HG03097 (cell line): ENCODE results near the gene SLC49A3.
A peak's percentile ranks its signal among the peaks of the same experiment; 100 is the strongest.
"Not testable (repeated sequence)": the region's sequence is repeated elsewhere in the genome, so short reads cannot be mapped to it uniquely, and the experiment has no call there.

ENCODE experiments used
- ATAC-seq: cut with Tn5 transposase; IDR thresholded peaks from one replicate; pipeline ENCODE4 v1.9.1; 2021; ENCODE audit not compliant: unreplicated experiment, low FRiP score

The SLC49A3 gene

DNA sequence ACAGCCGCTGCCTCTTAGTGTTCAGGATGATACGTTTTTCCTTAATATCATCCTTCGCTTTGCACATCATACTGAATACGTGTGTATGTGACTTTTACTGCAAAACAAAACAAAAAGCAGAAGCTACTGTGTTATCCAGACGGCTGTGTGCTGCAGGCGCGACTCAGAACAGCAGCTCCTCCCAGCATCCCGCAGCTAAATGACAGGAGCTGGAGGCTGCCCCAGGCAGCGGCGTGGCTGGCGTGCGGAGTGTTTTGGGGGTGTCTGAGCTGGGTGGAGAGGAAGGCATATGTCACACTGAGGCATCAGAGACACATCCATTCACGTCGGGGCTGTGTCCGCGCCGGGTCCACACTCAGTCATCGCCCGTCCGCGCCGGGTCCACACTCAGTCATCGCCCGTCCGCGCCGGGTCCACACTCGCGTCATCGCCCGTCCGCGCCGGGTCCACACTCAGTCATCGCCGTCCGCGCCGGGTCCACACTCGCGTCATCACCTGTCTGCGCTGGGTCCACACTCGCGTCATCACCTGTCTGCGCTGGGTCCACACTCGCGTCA, 33.3 kb upstream of the SLC49A3 start:
- no peak for ATAC-seq

GRCh38 chr4:721261-722168, 32.6 kb upstream of the SLC49A3 start:
- no peak for ATAC-seq

- no peak for ATAC-seq
Measured at GRCh38 chr4:720111-720860, 31.3 kb upstream of the SLC49A3 start.

DNA sequence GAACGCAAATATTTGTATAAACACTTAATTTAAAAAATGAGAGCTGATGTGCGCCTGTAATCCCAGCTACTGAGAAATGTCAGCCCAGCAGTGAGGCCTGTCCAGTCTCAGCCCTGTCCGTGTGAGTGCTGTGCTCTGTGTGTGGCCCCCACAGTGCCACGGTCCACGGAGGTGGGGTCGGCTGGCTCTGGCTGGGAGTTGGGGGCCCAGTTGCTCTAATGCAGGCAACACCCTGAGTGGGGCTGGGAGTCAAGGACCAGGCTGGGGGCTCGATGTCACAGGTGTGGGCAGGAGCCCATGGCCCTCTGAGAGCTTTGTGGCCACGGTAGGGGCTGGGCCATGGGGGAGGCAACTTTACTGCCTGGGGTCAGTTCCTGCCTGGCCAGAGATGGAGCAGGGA, 29.5 kb upstream of the SLC49A3 start:
- no peak for ATAC-seq

DNA sequence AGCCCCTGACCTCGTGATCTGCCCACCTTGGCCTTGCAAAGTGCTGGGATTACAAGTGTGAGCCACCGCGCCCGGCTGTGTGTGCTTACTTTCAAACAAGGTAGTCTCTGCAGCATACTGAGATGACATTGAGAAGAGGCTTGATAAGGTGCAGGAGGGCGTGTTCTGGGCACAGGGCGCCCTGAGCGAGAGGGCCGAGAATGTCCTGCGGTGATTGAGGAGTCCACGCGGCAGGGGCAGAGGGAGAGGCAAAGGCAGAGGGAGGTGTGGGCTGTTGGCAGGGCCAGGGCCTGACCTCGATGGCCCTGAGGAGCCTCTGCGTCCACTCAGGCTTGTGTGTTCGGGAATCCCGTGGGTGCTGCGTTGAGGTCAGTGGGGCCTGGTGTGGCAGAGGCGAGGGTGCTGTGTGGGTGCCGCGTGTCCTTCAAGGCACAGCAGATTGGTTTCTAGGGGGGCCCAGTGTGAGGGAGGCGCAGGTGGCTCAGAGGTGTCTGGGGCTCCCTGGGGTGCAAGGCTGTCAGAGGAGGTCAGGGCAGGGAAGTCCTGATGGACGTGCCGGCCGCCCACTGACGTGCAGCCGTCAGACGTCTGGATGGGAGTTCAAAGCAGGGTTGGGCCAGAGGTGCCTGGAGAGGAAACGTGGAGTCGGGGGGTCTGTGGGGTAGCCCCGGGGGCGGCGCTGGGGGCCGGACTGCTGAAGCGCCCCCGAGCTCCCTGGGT, 28.8 kb upstream of the SLC49A3 start:
- ATAC-seq, result no peak

GRCh38 chr4:714087-714486, 25.1 kb upstream of the SLC49A3 start:
- no peak for ATAC-seq

- ATAC-seq, result no peak
Measured at GRCh38 chr4:712916-713632, 24.1 kb upstream of the SLC49A3 start.

DNA sequence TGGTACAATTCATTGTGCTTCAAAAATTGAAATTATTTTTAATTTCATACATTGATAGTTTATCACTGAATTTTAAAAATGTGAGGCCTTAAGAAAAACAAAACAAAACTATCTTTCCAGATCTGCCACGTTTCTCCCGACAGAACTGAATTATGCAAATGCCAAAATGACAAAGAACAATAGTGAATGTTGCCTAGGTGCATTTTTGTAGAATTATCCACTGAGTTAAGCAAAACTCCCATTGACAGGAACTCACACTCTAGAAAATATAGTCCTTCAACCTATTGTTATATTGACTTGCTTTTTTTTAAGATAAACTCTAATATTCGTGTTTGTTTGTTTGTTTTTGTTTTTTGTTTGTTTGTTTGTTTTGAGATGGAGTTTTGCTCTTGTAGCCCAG, 23.1 kb upstream of the SLC49A3 start:
- no peak for ATAC-seq

GRCh38 chr4:710916-711315, 22.0 kb upstream of the SLC49A3 start:
- no peak for ATAC-seq

DNA sequence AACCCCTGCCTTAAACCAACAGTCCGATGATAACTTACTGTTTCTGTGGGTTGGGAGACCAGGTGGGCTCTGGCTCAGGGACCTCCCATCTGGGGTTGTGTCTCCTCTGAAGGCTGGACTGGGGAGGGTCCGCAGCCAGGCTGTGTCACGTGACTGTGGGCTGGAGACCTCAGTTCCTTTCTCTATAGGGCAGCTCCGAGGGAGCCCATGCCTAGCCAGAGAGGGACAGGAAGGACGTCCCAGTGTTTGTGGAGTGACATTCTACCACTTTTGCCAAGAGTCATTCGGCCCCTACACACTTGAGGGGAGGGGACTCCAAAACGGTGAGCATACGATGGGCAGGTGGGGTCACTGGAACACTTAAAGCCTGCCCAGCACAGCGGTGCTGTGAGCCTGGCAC, 21.2 kb upstream of the SLC49A3 start:
- no peak for ATAC-seq

GRCh38 chr4:709348-709747, 20.4 kb upstream of the SLC49A3 start:
- no peak for ATAC-seq

GRCh38 chr4:708631-708933, 19.6 kb upstream of the SLC49A3 start:
- no peak for ATAC-seq

- no peak for ATAC-seq
Measured at GRCh38 chr4:707929-708630, 19.1 kb upstream of the SLC49A3 start.

DNA sequence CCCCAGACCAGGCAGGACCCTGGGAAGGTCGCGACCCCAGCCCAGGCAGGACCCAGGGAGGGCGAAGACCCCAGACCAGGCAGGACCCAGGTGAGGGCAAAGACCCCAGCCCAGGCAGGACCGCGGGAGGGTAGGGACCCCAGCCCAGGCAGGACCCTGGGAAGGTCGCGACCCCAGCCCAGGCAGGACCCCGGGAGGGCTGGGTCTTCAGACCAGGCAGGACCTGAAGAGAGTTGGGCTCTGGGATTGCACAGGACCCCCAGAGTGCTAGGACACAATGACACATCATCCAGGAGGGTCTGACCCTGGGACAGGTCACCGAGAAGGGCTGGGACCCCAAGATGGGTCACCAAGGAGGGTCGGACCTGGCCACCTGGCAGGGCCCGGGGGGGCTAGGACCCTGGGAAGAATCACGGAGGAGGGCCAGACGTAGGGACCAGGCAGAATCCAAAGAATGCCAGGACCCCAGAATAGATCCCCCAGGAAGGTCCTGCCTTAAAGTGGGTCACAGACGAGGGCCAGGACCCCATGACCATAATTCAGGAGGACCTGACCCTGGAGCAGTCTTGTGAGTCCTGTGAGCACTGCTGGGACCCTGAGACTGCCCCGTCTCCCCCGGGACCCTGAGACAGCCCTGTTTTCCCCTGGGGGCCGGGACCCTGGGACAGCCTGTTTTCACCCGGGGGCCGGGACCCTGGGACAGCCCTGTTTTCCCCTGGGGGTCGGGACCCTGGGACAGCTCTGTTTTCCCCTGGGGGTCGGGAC, 18.1 kb upstream of the SLC49A3 start:
- ATAC-seq, result no peak

DNA sequence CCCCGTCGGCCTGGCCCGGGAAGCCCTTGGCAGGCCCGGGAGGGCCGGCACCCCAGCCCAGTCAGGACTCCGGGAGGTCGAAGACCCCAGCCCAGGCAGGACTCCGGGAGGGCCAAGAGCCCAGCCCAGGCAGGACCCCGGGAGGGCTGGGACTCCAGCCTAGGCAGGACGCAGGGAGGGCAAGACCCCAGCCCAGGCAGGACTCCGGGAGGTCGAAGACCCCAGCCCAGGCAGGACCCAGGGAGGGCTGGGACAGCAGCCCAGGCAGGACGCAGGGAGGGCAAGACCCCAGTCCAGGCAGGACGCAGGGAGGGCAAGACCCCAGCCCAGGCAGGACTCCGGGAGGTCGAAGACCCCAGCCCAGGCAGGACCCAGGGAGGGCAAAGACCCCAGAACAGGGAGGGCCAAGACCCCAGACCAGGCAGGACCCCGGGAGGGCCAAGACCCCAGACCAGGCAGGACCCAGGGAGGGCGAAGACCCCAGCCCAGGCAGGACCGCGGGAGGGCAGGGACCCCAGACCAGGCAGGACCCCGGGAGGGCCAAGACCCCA, 17.2 kb upstream of the SLC49A3 start:
- not testable (repeated sequence) for ATAC-seq

- peak; percentile 82 for ATAC-seq
Measured at GRCh38 chr4:705278-706082, 16.5 kb upstream of the SLC49A3 start, which contains the start of gene PCGF3. TSS of gene PCGF3 (plus strand) at chr4:705832. CDS start at chr4:733681, 27,849 bp downstream.

DNA sequence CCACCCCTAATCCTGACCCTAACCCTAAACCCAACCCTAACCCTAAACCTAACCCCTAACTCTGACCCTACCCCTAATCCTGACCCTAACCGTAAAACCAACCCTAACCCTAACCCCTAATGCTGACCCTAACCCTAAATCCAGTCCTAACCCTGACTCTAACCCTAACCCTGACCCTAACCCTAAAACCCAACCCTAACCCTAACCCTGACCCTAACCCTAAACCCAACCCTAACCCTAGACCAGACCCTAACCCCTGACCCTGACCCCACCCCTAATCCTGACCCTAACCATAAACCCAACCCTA, 16.0 kb upstream of the SLC49A3 start:
- no peak for ATAC-seq
